HG03565 (cell line): ENCODE results near the gene NMNAT2.
"Not testable (repeated sequence)": the region's sequence is repeated elsewhere in the genome, so short reads cannot be mapped to it uniquely, and the experiment has no call there.

Source experiments
- ATAC-seq: cut with Tn5 transposase; IDR thresholded peaks from one replicate; pipeline ENCODE4 v1.9.1; 2021; ENCODE audit warnings: mild to moderate bottlenecking, moderate library complexity; ENCODE audit not compliant: unreplicated experiment

Gene NMNAT2

DNA sequence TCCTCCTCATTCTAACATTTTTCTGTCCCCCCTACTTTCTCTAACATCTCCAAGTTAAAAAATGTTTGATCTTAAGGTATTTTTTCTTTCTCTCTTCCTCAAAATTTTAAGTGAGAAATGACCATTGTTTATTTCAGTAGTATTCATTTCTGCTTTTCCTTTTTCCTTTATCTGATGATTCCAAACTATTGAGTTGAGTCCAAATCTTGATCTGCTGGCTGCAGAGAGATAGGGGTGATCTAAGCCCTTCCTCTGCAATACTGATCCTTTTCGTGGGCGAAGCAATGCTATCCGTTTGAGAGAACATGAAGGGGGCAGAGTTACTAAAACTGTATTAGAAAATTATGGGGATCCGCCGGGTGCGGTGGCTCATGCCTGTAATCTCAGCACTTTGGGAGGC, 516 bp upstream of the NMNAT2 start:
- no peak for ATAC-seq

DNA sequence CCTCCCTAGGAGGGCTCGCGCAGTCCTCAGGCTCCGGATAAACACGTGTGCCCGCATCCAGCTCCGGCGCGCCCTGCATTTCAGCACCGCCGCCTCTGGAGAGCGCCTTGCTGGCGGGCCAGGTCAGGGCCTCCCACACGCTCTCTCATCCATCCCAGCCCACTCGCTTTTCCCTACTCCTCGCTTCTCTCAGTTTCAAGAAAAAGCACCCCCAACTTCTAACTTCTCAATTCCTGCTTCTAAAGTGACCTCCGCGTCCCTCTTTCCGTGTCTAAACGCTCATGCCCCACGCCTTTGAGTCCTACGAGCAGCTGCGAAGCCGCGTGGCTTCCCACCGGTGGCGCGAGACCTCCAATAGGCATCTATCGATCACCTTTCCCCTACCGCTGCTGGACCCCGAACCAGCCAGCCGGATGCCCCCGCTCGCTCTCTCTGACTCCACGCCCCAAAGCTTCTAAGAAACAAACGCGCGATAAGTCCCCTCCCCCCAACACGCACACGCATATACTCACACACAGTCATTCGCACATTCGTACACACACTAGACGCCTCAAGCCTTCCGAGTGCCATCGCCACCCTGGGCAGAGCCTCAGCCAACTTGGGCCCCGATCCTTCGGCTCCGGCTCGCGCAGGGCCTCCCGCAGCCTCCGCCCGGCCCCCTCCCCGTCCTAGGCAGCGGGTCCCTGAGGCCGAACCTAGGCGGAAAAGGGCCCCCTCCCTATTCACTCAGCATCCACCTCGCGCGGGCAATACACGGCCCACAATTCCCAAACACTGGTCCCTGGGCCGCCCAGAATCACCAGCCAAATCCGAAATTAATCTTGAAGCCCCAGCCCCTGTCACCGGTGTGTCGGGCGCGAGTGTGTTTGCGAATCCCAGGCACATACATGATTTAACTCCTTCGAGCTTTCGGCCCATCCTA, 1.1 kb downstream of the NMNAT2 start:
- no peak for ATAC-seq

DNA sequence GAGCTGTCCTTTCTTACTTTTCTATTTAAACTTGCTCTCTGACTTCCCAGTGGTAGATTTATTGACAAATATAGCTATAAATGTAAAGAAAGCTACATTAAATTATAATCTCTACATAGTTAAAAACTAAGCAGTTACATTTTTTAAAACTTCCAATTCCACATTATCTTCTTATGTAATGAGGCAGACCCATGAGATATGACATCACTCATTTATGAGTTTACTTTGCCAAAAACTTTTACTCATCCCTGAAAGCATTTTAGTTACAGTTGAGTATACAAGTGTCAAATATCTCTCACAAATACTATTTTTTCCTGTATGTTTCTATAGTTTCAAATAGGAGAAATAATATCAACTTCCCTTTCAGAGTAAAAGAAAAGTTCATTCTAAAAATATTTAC, 3.8 kb downstream of the NMNAT2 start:
- ATAC-seq = no peak

DNA sequence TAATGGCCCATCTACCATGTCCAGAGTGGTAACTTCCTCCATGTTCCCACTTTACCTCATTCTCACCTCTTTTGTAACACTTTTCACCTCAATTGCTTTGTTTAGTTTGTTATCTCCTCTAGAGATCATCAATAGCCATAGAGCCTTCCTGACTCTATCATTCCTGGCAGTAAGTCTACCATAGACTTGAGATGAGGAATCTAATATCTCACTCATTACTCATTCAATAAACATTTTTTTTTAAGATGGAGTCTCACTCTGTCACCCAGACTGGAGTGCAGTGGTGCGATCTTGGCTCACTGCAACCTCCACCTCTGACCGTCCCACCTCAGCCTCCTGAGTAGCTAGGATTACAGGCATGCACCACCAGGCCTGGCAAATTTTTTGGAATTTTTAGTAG, 7.1 kb downstream of the NMNAT2 start:
- no peak for ATAC-seq

DNA sequence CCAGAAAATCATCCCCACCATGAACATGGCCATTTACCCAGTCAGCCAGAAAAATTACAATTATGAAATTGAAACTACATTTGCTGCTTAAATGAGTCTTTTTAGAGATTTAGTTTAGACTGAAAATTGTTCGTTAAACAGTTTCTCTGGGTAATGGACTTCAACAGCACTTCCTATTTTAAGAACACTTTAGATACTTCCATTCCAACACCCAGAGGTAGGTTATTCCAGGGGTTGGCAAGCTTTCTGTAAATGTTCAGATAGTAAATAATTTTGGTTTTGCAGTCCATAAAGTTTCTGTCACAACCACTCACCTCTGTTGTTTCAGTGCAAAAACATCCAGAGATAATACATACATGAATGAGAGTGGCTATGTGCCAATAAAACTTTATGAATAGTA, 10.2 kb downstream of the NMNAT2 start:
- ATAC-seq = no peak

DNA sequence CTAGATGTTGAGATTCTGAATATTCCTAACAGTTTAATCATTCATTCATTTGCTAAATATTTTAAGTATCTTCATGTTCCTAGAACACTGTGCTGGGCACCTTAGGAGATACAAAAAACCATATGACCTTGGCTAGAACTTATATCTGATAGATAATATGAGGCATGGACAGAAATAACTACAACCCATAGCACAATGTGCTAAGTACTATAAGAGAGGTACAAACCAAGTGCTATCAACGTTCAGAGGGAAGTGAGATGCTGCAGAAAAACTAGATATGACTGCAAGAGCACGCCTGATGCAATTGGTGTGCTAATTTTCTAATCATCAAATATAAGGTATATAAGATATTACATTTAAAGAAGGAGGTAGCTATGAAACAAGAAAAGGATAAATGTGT, 10.7 kb downstream of the NMNAT2 start:
- no peak for ATAC-seq

DNA sequence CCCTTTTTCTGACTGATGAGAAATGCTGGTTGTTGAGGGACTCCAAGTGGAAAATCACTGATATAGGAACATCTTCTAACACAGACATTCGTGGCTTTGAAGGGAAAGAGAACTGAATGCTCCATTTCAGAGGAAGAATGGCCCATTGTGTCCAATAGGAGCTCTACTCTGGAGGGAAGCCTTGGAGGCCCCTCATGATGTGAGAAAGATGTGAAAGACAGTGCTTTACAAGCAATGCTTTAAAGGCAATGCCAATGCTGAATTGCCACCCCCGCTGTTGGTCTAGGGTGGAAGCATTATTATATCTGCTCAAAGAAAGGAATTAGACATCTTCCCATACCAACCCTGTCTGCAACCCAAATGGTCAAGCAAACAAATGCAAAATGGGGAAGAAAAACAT, 13.7 kb downstream of the NMNAT2 start:
- no peak for ATAC-seq

DNA sequence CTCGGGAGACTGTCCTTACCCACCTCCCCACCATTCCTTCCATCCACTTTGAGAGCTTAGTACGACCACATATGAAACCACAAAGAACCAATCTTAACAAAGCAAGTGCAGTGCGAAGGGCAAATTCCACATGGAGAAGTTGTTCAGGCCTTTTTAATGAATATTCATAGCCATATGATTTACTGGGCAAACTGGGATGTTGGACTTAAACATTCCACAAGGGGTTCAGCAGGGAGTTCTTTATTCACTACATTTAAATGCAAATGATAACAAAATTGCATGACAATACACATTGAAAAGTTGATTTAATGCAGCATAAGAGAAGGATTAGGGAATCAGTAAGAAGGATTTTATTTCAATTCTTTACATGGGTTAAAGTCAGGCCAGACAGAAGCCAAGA, 14.7 kb downstream of the NMNAT2 start:
- ATAC-seq = no peak

DNA sequence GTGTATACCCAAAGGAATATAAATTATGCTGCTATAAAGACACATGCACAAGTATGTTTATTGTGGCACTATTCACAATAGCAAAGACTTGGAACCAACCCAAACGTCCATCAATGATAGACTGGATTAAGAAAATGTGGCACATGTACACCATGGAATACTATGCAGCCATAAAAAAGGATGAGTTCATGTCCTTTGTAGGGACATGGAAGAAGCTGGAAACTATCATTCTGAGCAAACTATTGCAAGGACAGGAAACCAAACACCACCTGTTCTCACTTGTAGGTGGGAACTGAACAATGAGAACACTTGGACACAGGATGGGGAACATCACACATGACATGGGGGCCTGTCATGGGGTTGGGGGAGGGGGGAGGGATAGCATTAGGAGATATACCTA, 16.6 kb downstream of the NMNAT2 start:
- ATAC-seq = not testable (repeated sequence)

DNA sequence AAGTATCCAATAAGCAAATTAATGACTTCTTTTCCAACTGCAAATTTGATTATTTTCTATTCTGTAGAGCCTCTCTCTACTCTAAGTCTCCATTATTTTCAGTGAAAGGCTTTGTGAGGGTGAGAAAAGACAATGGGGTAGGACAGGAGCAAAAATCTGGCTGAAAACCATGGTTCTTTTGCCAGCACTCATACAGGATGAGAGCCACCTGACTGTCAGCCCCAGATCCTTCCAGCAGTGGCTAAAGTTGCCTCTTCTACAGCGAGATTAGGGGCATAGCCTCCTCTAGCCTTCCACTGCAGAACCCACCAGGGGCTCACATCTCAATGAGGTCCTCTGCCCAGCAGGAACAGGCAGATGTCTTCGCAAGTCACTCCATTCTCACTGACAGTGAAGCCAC, 23.7 kb downstream of the NMNAT2 start:
- no peak for ATAC-seq

DNA sequence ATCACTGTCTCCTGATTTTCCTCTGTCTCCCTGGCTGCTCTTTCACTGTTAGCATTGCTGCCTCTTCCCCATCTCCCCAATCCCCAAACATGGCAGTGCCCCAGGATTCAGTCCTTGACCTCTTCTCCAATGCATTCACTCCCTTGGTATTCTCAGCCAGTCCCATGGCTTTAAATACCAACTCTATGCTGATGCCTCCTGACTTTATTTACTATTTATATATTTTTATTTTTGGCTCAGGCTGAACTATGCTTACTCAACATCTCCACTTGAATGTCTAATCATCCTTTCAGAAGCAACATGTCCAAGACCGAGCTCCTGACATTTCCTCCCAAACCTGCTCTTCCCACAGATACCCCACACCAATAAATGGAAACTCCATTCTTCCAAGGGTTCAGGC, 26.3 kb downstream of the NMNAT2 start:
- no peak for ATAC-seq

DNA sequence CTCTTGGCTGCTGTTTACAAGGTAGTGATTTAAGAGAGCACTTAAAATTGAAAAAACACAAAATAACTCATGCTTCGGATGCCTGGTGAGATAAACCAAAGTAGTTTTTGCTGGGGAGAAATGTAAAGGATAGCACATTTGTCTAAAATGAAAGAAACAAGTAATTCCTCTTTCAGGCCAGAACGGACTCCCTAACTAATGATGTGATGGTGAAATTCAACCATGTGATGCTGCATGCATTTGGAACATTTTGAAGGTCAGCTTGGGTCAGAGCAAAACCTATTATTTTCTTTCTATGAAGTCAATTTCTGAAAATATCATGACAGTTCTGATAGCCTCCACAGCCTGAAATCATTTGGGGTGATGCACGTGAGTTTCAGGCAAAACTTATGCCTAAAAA, 27.6 kb downstream of the NMNAT2 start:
- no peak for ATAC-seq

DNA sequence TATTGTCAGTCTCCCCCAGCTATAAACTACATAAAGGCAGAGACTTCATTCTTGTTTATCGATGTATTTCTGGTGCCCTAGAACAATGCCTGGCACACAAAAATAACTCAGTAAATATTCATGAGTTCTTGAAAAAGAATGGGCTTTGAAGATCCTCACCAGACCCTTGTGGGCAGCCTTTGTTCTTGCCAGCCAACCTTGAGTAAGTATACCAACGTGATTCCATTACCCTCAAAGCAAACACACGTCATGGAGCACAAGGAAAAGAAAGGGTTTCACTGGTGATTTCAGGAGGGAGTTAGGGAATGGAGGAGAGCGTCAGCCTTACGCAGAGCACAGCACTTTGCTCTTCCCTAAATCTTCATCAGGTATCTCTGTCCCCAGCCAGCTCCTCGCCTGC, 29.4 kb downstream of the NMNAT2 start:
- no peak for ATAC-seq

DNA sequence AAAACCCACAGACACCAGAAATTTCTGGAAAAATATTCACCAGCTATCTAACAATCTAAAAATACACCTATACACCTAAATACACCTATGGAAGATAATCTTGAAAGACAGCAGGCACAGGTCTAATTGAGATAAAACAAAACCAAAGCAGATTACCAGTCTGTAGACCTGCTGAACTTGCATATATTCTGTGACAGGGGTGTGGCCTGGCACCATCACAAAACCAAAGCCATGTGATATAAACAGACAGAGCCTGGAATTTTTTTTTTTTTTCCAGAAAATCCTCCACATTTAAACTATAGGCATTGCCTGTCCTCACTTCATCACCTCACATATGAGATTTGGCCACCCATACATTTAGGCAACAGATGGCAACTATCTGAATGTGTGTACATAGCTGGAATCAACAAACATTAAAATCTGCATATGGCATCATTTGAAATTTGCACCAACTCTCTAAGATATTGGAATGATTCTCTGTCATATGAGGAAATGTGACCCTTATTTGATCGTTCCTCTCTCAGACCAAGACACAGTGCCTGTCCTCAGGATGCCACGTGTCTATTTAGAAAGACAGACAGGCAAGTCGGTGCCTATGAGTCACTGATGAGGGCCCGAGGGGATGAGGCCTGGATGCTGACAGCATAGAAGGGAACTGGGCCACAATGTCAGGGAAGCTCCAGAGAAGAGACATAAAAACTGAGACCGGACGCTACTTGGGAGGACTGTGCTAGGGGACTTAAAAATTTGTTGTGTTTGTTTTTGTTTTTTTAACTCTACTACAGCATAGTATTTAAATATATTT, 32.6 kb downstream of the NMNAT2 start:
- ATAC-seq = no peak

DNA sequence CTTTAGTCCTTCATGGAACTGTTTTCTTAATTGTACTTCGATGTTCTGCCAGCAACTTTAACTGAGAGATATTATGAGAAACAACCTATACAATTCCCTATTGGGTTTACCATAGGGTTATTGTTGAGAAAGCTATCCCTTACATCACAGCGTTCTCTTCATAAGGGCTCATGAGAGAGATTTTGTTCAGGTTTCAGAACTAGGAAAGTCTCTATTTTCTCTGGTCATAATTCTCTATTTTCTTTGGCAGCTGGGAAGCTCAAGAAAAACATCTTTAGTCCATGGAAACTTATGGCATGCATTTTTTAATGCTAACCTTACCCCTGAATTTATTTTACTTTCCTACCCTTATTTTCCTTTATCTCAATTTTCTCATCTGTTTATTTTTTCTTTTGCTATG, 38.2 kb downstream of the NMNAT2 start:
- ATAC-seq = no peak

DNA sequence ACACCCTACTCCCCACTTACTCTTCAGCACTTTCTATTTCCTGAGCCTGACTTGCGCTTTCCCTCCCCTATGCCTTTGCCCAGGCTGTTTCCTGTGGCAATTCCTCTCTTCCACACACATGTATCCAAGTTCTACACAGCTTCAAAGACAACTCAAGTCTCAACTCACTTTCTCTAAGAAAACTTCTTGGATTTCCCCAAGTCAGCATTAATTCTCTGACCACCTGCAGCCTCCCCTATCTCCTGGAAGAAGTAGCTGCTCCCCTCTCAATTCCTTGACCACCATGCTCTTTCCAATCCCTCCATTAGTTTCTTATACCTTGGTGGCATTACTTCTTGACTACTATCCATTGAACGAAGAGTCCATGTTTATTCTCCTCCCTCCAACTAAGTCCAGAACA, 42.8 kb downstream of the NMNAT2 start:
- no peak for ATAC-seq

DNA sequence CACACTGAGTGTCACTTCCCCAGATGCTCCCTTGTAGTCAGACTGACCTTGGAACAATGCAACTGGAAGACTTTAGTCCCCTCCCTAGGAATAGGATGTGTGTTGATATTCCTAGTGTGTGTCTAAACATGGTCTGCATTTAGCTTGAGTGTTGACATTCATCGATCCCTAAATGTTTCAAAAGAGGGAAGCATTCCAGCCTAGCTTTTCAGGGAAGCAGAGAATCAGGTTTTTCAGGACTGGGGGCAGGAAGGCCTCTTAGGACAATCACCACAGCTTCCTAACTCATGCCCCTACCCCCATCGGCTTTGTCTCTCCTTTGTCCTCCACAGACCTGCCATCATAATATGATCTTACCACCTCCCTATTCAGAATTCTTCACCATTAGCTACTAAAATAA, 43.4 kb downstream of the NMNAT2 start:
- no peak for ATAC-seq

DNA sequence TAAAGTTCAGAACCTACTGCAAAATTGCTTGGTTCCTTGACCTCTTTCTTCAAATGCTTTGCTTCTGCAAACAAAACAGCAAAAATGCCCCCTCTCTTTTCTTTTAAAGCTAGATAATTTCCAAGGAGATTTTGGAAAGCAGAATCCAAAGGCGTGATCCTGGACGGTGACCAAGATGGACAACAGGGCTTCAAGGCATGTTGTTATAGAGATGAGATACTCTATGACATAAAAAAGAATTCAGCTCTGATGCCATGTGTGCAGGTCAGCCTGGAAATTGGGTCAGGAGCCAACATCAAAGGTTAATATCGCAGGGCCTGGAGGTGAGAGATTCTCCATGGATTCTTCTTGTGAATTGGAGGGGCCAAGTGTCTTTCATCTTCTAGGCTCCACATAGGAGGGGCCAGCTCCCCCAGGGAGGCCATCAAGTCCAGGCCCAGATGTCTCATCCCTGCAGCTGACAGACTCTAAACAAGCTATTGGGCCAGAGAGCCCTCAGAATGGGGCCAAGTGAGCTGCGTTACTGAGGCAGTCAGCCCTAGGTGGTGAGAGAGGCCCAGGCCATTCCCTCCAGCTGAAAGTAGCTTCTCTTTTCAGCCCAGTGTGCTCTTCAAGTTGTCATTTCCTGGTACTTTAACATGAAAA, 45.5 kb downstream of the NMNAT2 start:
- ATAC-seq = no peak

DNA sequence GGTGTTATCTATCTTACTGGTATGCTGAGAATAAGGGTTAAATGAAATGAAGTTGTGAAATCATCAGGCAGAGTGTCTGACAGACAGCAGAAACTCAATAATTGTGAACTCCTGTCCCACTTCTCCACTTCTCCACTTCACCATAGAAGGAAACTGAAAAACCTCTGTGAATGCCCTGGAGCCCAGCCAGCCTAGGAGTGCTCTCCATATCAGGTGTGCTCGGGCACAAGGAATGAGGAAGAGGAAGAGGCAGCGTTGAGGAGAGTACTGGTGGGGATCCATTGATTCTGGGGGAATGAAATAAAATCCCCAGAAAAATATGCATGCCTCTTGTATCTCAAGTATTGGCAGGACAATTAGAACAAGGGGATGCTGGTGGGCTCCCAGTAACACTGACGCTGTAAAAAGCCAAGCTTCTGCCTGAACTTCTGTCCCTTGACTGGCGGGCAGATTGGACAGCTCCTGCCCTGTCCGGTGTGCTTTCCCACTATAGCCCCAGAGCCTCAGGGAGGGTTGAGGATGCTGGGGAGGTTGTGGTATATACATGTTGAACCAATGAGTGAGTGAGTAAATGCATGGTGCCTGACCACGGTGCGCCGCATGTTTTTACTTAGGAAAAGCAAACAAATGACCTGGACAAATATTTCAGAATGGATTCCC, 47.7 kb downstream of the NMNAT2 start:
- no peak for ATAC-seq

DNA sequence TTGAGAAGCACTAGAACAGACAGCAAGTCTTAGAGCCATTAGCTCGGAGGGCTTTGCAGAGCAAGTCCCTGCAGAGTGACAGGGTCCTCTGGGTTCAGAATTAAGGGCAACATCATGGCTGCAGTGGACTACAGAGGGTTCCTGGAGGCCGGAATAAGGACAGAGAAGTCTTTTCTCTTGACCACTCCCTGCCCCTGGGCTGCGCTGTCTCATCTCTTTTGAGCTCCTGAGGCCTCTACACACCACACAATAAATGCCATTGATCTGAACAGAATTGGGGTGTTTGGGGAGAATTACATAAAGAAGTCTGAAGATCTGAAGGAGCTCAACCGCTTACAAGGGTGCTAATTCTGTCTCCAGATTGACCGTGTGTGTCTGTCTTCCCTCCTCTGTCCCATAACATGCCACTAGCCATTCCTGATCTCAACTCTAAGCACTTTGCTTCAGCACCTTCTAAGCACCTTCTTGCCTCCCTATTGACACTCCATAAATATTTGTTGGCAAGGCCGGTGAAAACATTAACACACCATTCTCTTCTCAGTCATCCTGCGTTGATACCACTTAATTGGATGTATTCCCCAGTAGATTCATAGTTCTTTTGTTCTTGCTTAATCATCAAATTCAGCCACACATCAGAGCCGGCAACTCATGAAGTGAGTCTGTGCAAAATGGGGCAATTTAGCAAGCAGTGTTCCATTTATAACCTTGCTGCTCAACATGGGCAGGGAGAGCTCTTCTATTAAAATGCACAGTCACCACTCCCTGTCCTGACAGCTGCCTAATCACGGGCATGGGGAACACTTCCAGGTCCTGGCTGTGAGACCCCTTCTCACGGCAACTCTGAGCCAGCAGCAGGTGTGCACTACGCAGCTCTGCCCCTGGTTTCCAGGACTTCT, 49.7 kb downstream of the NMNAT2 start:
- no peak for ATAC-seq
